Stomach (tissue), 9 donors: ENCODE data around the gene ZGPAT. TPM values are rescaled to one million over a fixed set of nuclear protein-coding genes. Genes with fewer than 3 reads are reported as not detected.

ENCODE experiments used
- DNase-seq, 2 donors: peaks; one replicate each; pipeline versions ENCODE4 v3.0.0 to v3.0.0-alpha.2; 2013 to 2019
- H3K27ac ChIP-seq, 5 donors: fragments of 200-600 bp in 4 of 5; sonication (generic) in 4 of 5; one replicate each; pipeline ENCODE4 v1.5.1; 2013 to 2019; ENCODE audit warnings: mild to moderate bottlenecking in 1 of 5, moderate library complexity in 1 of 5
- H3K27me3 ChIP-seq, 3 donors: fragments of 200-600 bp; sonication (generic); one replicate each; pipeline ENCODE4 v1.5.1; 2017 to 2019; ENCODE audit warnings: mixed run types in 1 of 3
- H3K36me3 ChIP-seq, 4 donors: fragments of 200-600 bp; sonication (generic); 1 replicate in 3 of 4; 2 replicates in 1 of 4; pipeline ENCODE4 v1.5.1; 2016 to 2019
- H3K4me1 ChIP-seq, 4 donors: fragments of 200-600 bp; sonication (generic); one replicate each; pipeline ENCODE4 v1.5.1; 2016 to 2019
- H3K4me3 ChIP-seq, 4 donors: fragments of 200-600 bp; sonication (generic) in 3 of 4; one replicate each; pipeline ENCODE4 v1.5.1; 2016 to 2019; ENCODE audit warnings: mild to moderate bottlenecking in 1 of 4
- H3K9me3 ChIP-seq, 4 donors: fragments of 200-600 bp; sonication (generic); one replicate each; pipeline ENCODE4 v1.5.1; 2016 to 2019
- EP300 ChIP-seq: sonication (generic); formaldehyde crosslinking; IDR thresholded peaks from one replicate; pipeline ENCODE4 v1.6.1; 2017; ENCODE audit warnings: antibody characterized with exemption
- POLR2A ChIP-seq, 4 donors: fragments of 450-650 bp; IDR thresholded peaks; one replicate each; pipeline ENCODE4 v1.6.1; 2016; ENCODE audit warnings: antibody characterized with exemption in 4 of 4, control low read depth in 2 of 4, mild to moderate bottlenecking in 1 of 4, moderate library complexity in 1 of 4
- POLR2AphosphoS5 ChIP-seq, 3 donors: sonication (generic); formaldehyde crosslinking; IDR thresholded peaks; one replicate each; pipeline ENCODE4 v1.6.1; 2016; ENCODE audit warnings: antibody characterized with exemption in 3 of 3
- WGBS, 5 donors: extraction: QIAGEN DNeasy Blood & Tissue Kit in 3 of 5; methylation state at CpG; one replicate each; pipeline versions ENCODE4 v1.1.5 to v1.1.7; 2013 to 2018; 5-methylcytosine and 5-hydroxymethylcytosine counted together
- intact Hi-C: fragments of 100-400 bp; cut with DNase I; formaldehyde crosslinking; loops from one replicate; pipeline ENCODE4 v1.15.1; 2023; ENCODE audit warnings: low total_unique reads
- polyA plus RNA-seq, 3 donors: library from polyadenylated mRNA; stranded (reverse); fragments of 200-250 nt; gene quantifications; one replicate each; pipeline ENCODE4 v1.2.3, GENCODE V29; 2013
- total RNA-seq, 5 donors: library from RNA; depleted of rRNA; stranded (reverse); fragments of >200 nt; gene quantifications; one replicate each; pipeline versions ENCODE4 v1.1.0 to v1.2.3, GENCODE V29; 2014 to 2016
- TF ChIP-seq, protein P1 (sequence below), 7 experiments: fragments of 450-650 bp in 4 of 7; fragments of 200-600 bp in 3 of 7; sonication (generic) in 3 of 7; IDR thresholded peaks; one replicate each; pipeline ENCODE4 v1.5.1; 2016 to 2019; ENCODE audit warnings: antibody characterized with exemption in 7 of 7, control low read depth in 2 of 7, mild to moderate bottlenecking in 1 of 7
- donor health status: healthy with polysubstance abuse.
- donor health status: Bipolar disorder and iron deficiency.
- donor health status: healthy.

Gene ZGPAT
- total and polyA plus RNA-seq, 8 donors = 12.3 to 49.6 (median 38.5) TPM

GRCh38 chr20:63697868-63698545 is 9.8 kb upstream of the ZGPAT start:
- Histone ChIP-seq H3K27me3 (no peaks in the 10 kb centered on the region), H3K36me3 (peaks cover 16 to 39% (median 36%) of the 10 kb centered on the region in 4 donors), H3K4me1 (peaks cover 30 to 47% (median 44%) of the 10 kb centered on the region in 4 donors), H3K27ac (peak overlapping the region in 3 of 5 donors; percentile 57 to 83 (median 78)), H3K9me3 (no peaks in the 10 kb centered on the region), H3K4me3 (peak overlapping the region in 2 of 4 donors; percentile 31 to 42)
- TF ChIP-seq EP300 (no peak), POLR2AphosphoS5 (IDR thresholded peaks at IDR 0.05) (no peak), POLR2A (IDR thresholded peaks at IDR 0.05) (no peak)
- TF ChIP-seq, protein P1, sequence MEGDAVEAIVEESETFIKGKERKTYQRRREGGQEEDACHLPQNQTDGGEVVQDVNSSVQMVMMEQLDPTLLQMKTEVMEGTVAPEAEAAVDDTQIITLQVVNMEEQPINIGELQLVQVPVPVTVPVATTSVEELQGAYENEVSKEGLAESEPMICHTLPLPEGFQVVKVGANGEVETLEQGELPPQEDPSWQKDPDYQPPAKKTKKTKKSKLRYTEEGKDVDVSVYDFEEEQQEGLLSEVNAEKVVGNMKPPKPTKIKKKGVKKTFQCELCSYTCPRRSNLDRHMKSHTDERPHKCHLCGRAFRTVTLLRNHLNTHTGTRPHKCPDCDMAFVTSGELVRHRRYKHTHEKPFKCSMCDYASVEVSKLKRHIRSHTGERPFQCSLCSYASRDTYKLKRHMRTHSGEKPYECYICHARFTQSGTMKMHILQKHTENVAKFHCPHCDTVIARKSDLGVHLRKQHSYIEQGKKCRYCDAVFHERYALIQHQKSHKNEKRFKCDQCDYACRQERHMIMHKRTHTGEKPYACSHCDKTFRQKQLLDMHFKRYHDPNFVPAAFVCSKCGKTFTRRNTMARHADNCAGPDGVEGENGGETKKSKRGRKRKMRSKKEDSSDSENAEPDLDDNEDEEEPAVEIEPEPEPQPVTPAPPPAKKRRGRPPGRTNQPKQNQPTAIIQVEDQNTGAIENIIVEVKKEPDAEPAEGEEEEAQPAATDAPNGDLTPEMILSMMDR (IDR thresholded peaks at IDR 0.05) = no peak
- intact Hi-C loops = no loop called here
- no peak for DNase-seq
- WGBS, 5 donors = 70 to 87% (median 83%) methylated on average over 22 to 40 of the region's 40 CpGs

DNA sequence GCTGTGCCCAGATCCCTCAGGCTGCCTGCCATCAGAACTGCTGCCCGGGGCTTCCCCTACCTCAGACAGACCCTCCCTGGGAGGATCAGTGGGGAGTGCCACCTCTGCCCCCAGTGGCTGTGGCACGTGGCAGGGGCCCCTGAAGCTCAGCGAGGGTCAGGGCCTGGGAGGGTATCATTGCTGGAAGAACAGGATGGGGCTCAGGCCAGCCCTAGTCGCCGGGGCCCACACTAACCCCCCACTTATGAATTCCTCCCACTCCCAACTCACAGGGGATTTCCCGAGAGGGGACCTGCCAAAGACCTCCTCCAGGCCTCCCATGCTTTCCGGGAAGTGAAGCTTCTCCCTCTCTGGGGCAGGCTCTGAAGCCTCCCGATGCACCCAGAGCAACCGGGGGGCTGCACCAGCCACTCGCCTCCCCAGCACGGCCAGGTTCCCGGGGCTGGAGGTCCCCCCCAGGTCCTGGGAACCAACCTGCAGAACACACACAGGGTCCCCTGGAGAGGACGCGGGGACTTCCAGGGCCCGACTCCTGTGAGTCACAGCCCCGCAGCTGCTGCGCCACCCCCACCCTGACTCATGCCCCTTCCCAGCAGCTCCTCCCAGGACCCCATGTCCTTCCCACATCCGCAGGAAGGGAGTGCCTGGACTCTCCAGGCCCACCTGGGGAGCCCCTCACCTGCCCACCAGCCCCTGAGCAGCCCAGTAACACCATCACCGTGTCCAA is 8.9 kb upstream of the ZGPAT start:
- DNase-seq = peak in 1 of 2 donors; percentile 55
- Histone ChIP-seq H3K36me3 (peaks cover 14 to 46% (median 40%) of the 10 kb centered on the region in 4 donors), H3K4me1 (peaks cover 30 to 47% (median 44%) of the 10 kb centered on the region in 4 donors), H3K9me3 (no peaks in the 10 kb centered on the region), H3K27me3 (no peaks in the 10 kb centered on the region), H3K27ac (peak overlapping the region; percentile 38 to 83 (median 57)), H3K4me3 (peak overlapping the region in 1 of 4 donors; percentile 42)
- intact Hi-C loops = no loop called here
- TF ChIP-seq POLR2A (IDR thresholded peaks at IDR 0.05) (no peak), POLR2AphosphoS5 (IDR thresholded peaks at IDR 0.05) (peak in 2 of 3 donors; percentile 12 to 62), EP300 (peak; percentile 16)
- TF ChIP-seq, protein P1 (IDR thresholded peaks at IDR 0.05) = no peak
- 24 to 49% (median 43%) methylated on average over 8 to 19 of the region's 19 CpGs for WGBS, 5 donors

GRCh38 chr20:63699466-63700198 is 8.2 kb upstream of the ZGPAT start:
- intact Hi-C loops = no loop called here

DNA sequence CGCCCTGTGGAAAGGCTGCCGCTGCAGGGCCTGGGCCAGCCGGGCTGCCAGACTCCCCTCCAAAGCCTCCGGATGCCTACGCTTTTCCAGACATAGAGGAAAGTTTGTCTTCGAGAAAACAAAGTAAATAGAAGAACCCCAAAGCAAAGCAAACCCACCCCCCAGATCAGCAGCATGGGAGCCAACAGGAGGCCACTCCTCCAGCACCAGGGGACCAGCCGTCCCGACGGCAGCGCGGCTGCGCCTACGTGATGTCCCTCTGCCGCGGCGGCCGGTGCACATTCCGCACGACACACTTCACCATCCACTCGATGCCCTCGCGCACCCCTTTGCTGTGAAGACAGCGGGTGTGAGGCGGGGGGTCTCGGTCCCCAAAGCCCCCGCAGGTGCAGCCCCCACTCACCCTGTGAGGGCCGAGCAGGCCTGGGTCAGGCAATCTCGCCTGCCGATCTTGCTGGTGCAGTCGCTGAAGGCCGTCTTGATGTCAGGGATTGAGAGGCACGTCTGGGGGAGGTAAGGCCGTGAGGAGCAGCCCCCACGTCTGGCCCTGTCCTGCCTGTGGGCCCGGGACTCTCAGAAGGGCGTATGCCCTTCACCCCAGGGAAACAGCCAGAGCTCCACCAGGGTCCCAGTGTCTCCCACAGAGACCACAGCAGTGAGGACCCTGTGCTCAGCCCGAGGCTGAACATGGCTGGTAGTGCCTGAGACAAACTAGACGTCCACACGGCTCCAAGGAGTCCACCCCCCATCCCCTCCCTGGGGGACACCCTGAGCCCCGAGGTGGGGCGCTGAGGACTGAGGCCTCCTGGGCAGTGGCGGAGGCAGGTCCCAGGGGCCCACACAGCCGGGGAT is 7.4 kb upstream of the ZGPAT start:
- no peaks in the 10 kb centered on the region for H3K9me3 ChIP-seq
- H3K4me1 ChIP-seq = peaks cover 30 to 47% (median 44%) of the 10 kb centered on the region in 4 donors
- peak overlapping the region in 4 of 5 donors; percentile 38 to 83 (median 68) for H3K27ac ChIP-seq
- no peak for DNase-seq
- intact Hi-C loops = no loop called here
- 87 to 92% (median 89%) methylated on average over 31 to 43 of the region's 43 CpGs for WGBS, 5 donors
- H3K27me3 ChIP-seq = no peaks in the 10 kb centered on the region
- H3K36me3 ChIP-seq = peaks cover 13 to 46% (median 40%) of the 10 kb centered on the region in 4 donors
- no peak overlapping the region for H3K4me3 ChIP-seq
- TF ChIP-seq POLR2A (IDR thresholded peaks at IDR 0.05) (no peak), POLR2AphosphoS5 (IDR thresholded peaks at IDR 0.05) (peak in 1 of 3 donors; percentile 4)

More at GRCh38 chr20:63699466-63700198, 8.2 kb upstream of the ZGPAT start:
- Histone ChIP-seq H3K4me1 (peaks cover 30 to 47% (median 44%) of the 10 kb centered on the region in 4 donors), H3K9me3 (no peaks in the 10 kb centered on the region), H3K27ac (peak overlapping the region; percentile 38 to 83 (median 57)), H3K36me3 (peaks cover 13 to 46% (median 40%) of the 10 kb centered on the region in 4 donors), H3K27me3 (no peaks in the 10 kb centered on the region), H3K4me3 (peak overlapping the region in 1 of 4 donors; percentile 42)
- TF ChIP-seq POLR2AphosphoS5 (IDR thresholded peaks at IDR 0.05) (no peak), POLR2A (IDR thresholded peaks at IDR 0.05) (no peak)
- 73 to 83% (median 80%) methylated on average over 14 to 24 of the region's 24 CpGs for WGBS, 5 donors
- no peak for DNase-seq
